ENCODE results near the gene OR5AU1.
A peak's percentile ranks its signal among the peaks of the same experiment; 100 is the strongest.

The OR5AU1 gene

GRCh38 chr14:21155963-21156362 lies at the start of gene OR5AU1:
OR5AU1 (minus strand) TSS chr14:21156063; CDS start chr14:21155872, 191 bp downstream.
- DNase-seq, result no peak

GRCh38 chr14:21205026-21205677 lies 49.3 kb upstream of the OR5AU1 start:
- no peak for DNase-seq

GRCh38 chr14:21204167-21205025 lies 48.5 kb upstream of the OR5AU1 start:
- DNase-seq, result peak; percentile 87

GRCh38 chr14:21203470-21204166 lies 47.8 kb upstream of the OR5AU1 start:
- no peak for DNase-seq

GRCh38 chr14:21202463-21203358 lies 46.8 kb upstream of the OR5AU1 start:
- no peak for DNase-seq

GRCh38 chr14:21201732-21202462 lies 46.0 kb upstream of the OR5AU1 start:
- no peak for DNase-seq

- DNase-seq, result no peak
Measured at GRCh38 chr14:21200752-21201461, 45.0 kb upstream of the OR5AU1 start.

GRCh38 chr14:21199611-21200560 lies 44.0 kb upstream of the OR5AU1 start:
- no peak for DNase-seq

- DNase-seq, result no peak
Measured at GRCh38 chr14:21197418-21198205, 41.7 kb upstream of the OR5AU1 start.

GRCh38 chr14:21194597-21194996 lies 38.7 kb upstream of the OR5AU1 start:
- DNase-seq, result no peak

- DNase-seq, result no peak
Measured at GRCh38 chr14:21192875-21193535, 37.1 kb upstream of the OR5AU1 start.

GRCh38 chr14:21192447-21192822 lies 36.6 kb upstream of the OR5AU1 start:
- DNase-seq, result no peak

- DNase-seq, result peak; percentile 40
Measured at GRCh38 chr14:21191809-21192446, 36.1 kb upstream of the OR5AU1 start.

- DNase-seq, result no peak
Measured at GRCh38 chr14:21191261-21191808, 35.5 kb upstream of the OR5AU1 start.

- DNase-seq, result no peak
Measured at GRCh38 chr14:21185491-21185890, 29.6 kb upstream of the OR5AU1 start.

GRCh38 chr14:21184254-21184653 lies 28.4 kb upstream of the OR5AU1 start:
- no peak for DNase-seq

- no peak for DNase-seq
Measured at GRCh38 chr14:21182166-21182565, 26.3 kb upstream of the OR5AU1 start.

GRCh38 chr14:21171128-21171527 lies 15.3 kb upstream of the OR5AU1 start:
- DNase-seq, result no peak
